Smooth muscle cell (in vitro differentiated cells): ENCODE results near the gene PHACTR3. TPM values are rescaled to one million over a fixed set of nuclear protein-coding genes. Genes with fewer than 3 reads are reported as not detected.

Experiments
- DNase-seq: peaks from one replicate; lab custom pipeline; 2025; ENCODE audit not compliant: unreplicated experiment; lab: John Stamatoyannopoulos, UW
- H2AFZ ChIP-seq: fragments of 200-600 bp; sonication (generic); 2 replicates; pipeline ENCODE4 v1.6.0; 2016; ENCODE audit warnings: antibody characterized with exemption, low read depth, mild to moderate bottlenecking
- H3F3A ChIP-seq: fragments of 200-600 bp; sonication (generic); 2 replicates; pipeline ENCODE4 v1.6.0; 2017; ENCODE audit warnings: antibody characterized with exemption, low read depth
- H3K27ac ChIP-seq: fragments of 200-600 bp; sonication (generic); 2 replicates; pipeline ENCODE4 v1.5.1; 2016; ENCODE audit warnings: low read depth, mild to moderate bottlenecking
- H3K27me3 ChIP-seq: fragments of 200-600 bp; sonication (generic); 2 replicates; pipeline ENCODE4 v1.6.1; 2016; ENCODE audit warnings: low read depth, mild to moderate bottlenecking
- H3K36me3 ChIP-seq: fragments of 200-600 bp; sonication (generic); 2 replicates; pipeline ENCODE4 v1.5.1; 2016; ENCODE audit warnings: low read depth
- H3K4me1 ChIP-seq: fragments of 200-600 bp; sonication (generic); 2 replicates; pipeline ENCODE4 v1.5.1; 2016; ENCODE audit warnings: low read depth
- H3K4me2 ChIP-seq: fragments of 200-600 bp; sonication (generic); 2 replicates; pipeline ENCODE4 v1.6.0; 2016; ENCODE audit warnings: mild to moderate bottlenecking
- H3K4me3 ChIP-seq: fragments of 200-600 bp; sonication (generic); 2 replicates; pipeline ENCODE4 v1.5.1; 2016; ENCODE audit warnings: mild to moderate bottlenecking
- H3K79me2 ChIP-seq: fragments of 200-600 bp; sonication (generic); 2 replicates; pipeline ENCODE4 v1.6.0; 2016; ENCODE audit warnings: low read depth, mild to moderate bottlenecking
- H3K9ac ChIP-seq: fragments of 200-600 bp; sonication (generic); 2 replicates; pipeline ENCODE4 v1.6.0; 2016; ENCODE audit warnings: low read depth
- H3K9me3 ChIP-seq: fragments of 200-600 bp; sonication (generic); replicated peaks from 2 replicates; pipeline ENCODE4 v1.5.1; 2016; ENCODE audit warnings: low read depth
- H4K20me1 ChIP-seq: fragments of 200-600 bp; sonication (generic); 2 replicates; pipeline ENCODE4 v1.6.0; 2016; ENCODE audit warnings: low read depth
- WGBS: methylation state at CpG from one replicate; pipeline ENCODE4 v1.1.7; 2016; ENCODE audit warnings: low lambda C conversion rate; 5-methylcytosine and 5-hydroxymethylcytosine counted together
- polyA plus RNA-seq: library from polyadenylated mRNA; unstranded; fragments of >200 nt; fragmentation: Nextera tagmentation; extraction: Ambion mirVana; gene quantifications from 2 replicates; pipeline ENCODE4 v1.2.1, GENCODE V29; 2016
- total RNA-seq: library from RNA; depleted of rRNA; stranded (reverse); fragments of >200 nt; gene quantifications from 2 replicates; pipeline ENCODE4 v1.2.3, GENCODE V29; 2014
- TF ChIP-seq, protein P1 (sequence below): fragments of 200-600 bp; sonication (generic); IDR thresholded peaks from 2 replicates; pipeline ENCODE4 v1.5.1; 2017; ENCODE audit warnings: borderline replicate concordance, mild to moderate bottlenecking, antibody characterized with exemption; ENCODE audit not compliant: insufficient read depth, poor library complexity, severe bottlenecking

PHACTR3 gene
- total and polyA plus RNA-seq, 2 experiments from 2014 or later, result 0.76 to 2.6 TPM

GRCh38 chr20:59775687-59776055 lies 171.3 kb downstream of the PHACTR3 start:
- Histone ChIP-seq H3K27me3 (no peaks in the 10 kb centered on the region), H3K27ac (no peak overlapping the region), H3K4me1 (no peaks in the 10 kb centered on the region), H3K36me3 (no peaks in the 10 kb centered on the region), H4K20me1 (no peaks in the 10 kb centered on the region), H3K9ac (no peak overlapping the region), H3K79me2 (no peaks in the 10 kb centered on the region), H3K4me2 (no peak overlapping the region), H2AFZ (no peak overlapping the region), H3K4me3 (no peak overlapping the region), H3K9me3 (no peaks in the 10 kb centered on the region), H3F3A (no peaks in the 10 kb centered on the region)
- TF ChIP-seq, protein P1, sequence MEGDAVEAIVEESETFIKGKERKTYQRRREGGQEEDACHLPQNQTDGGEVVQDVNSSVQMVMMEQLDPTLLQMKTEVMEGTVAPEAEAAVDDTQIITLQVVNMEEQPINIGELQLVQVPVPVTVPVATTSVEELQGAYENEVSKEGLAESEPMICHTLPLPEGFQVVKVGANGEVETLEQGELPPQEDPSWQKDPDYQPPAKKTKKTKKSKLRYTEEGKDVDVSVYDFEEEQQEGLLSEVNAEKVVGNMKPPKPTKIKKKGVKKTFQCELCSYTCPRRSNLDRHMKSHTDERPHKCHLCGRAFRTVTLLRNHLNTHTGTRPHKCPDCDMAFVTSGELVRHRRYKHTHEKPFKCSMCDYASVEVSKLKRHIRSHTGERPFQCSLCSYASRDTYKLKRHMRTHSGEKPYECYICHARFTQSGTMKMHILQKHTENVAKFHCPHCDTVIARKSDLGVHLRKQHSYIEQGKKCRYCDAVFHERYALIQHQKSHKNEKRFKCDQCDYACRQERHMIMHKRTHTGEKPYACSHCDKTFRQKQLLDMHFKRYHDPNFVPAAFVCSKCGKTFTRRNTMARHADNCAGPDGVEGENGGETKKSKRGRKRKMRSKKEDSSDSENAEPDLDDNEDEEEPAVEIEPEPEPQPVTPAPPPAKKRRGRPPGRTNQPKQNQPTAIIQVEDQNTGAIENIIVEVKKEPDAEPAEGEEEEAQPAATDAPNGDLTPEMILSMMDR, result no peak
- no peak for DNase-seq
- 84% methylated on average over 4 of the region's 4 CpGs for WGBS

DNA sequence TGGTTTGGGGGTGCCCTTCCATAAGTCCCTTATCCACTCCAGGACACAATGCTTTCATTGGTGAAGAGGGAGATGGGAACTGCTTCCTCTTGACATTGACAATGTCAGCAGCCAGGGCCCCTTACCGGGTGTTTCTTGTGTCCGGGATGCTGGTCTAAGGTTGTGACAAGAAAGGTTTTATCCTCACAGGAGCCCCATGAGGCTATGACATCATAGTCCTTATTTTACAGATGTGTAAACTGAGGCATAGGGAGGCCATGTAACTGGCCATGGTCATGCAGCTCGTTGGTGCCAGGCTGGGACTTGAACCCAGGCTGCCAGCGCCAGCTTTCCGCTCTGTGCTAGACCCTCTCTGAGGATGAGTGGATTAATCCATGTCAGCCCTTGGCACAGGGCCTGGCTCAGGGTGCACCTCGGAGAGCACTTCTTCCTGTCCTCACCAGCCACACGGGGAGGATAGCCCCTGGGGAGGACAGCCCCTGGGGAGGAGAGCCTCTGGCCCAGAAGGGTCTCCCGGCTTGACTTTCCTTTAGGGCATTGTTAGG lies 171.8 kb downstream of the PHACTR3 start:
- Histone ChIP-seq H3K4me3 (no peak overlapping the region), H3K27ac (no peak overlapping the region), H3F3A (no peaks in the 10 kb centered on the region), H3K27me3 (no peaks in the 10 kb centered on the region), H3K4me1 (no peaks in the 10 kb centered on the region), H3K9ac (no peak overlapping the region), H3K36me3 (no peaks in the 10 kb centered on the region), H4K20me1 (no peaks in the 10 kb centered on the region), H3K79me2 (no peaks in the 10 kb centered on the region), H3K4me2 (no peak overlapping the region), H2AFZ (no peak overlapping the region), H3K9me3 (no peaks in the 10 kb centered on the region)
- no peak for DNase-seq
- TF ChIP-seq, protein P1, result no peak
- WGBS, result 63% methylated on average over 8 of the region's 8 CpGs

DNA sequence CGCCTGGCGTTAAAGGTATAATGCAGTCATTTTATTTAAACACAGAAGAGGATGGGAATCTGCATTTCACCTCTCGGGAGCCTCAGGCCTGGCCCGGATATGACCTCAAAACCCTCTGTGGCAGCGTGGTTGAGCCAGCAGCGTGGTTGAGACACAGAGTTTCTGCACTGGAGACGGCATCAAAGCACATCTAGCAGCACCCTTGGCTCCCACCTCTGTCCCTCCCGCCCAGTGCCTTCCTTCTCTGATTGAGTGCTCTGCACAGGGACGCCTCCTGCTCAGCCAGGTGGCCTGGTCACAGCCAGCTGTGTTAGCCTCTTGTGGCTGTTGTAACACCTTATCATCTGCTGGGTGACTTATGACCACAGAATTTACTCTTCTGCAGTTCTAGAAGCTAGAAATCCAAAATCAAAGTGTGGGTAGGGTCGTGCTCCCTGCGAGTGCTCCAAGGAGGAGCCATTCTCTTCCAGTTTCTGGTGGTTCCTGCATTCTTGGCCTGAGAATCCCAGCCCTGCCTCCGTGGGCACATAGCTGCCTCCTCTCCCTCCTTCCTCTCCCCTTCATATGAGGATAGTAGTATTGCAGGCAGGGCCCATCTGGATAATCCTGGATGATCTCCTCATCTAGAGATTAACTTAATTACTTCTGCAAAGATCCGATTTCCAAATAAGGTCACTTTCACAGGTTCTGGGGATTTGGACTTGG lies 172.4 kb downstream of the PHACTR3 start:
- Histone ChIP-seq H3K4me3 (no peak overlapping the region), H3K27me3 (no peaks in the 10 kb centered on the region), H3K9ac (no peak overlapping the region), H3F3A (no peaks in the 10 kb centered on the region), H3K79me2 (no peaks in the 10 kb centered on the region), H3K36me3 (no peaks in the 10 kb centered on the region), H3K27ac (no peak overlapping the region), H4K20me1 (no peaks in the 10 kb centered on the region), H3K4me1 (no peaks in the 10 kb centered on the region), H2AFZ (no peak overlapping the region), H3K4me2 (no peak overlapping the region), H3K9me3 (no peaks in the 10 kb centered on the region)
- 85% methylated on average over 13 of the region's 13 CpGs for WGBS
- TF ChIP-seq, protein P1, result no peak
- no peak for DNase-seq

DNA sequence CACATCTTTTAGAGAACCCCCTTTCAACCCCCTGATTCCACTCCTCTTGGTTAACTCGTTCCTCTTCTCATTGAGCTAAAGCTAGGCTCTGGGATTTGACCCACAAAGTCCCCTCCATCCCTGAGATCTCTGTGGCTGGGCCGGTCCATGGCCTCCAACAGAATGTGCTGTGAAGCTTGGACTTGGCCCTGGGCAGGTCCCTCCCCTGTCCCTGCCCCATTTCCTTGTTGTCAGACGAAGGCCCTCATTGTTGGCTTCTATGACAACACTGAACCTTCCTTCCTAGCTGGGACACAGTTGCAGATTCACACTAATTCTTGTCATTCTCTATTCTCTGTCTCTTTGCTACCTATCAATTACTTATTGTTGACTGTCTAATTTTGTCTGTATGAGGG lies 173.0 kb downstream of the PHACTR3 start:
- Histone ChIP-seq H3K9ac (no peak overlapping the region), H3K9me3 (no peaks in the 10 kb centered on the region), H2AFZ (no peak overlapping the region), H4K20me1 (no peaks in the 10 kb centered on the region), H3K27ac (no peak overlapping the region), H3K4me2 (no peak overlapping the region), H3K4me1 (no peaks in the 10 kb centered on the region), H3K79me2 (no peaks in the 10 kb centered on the region), H3K36me3 (no peaks in the 10 kb centered on the region), H3K4me3 (no peak overlapping the region), H3F3A (no peaks in the 10 kb centered on the region), H3K27me3 (no peaks in the 10 kb centered on the region)
- TF ChIP-seq, protein P1, result no peak
- DNase-seq, result no peak
- WGBS, result 85% methylated on average over 3 of the region's 3 CpGs
